PC-3 (cell line): ENCODE measurements around the gene FRK. TPM values are rescaled to one million over a fixed set of nuclear protein-coding genes. Genes with fewer than 3 reads are reported as not detected.

Experiments used
- ATAC-seq: fragments of 200-7000 bp; cut with Tn5 transposase; 2 replicates; pipeline ENCODE4 v1.9.1; 2020; ENCODE audit warnings: mild to moderate bottlenecking, moderate library complexity
- BruUV-seq: library from RNA; stranded (reverse); fragments of 400-500 nt; replicated peaks from 2 replicates; lab custom pipeline; 2021; lab: Mats Ljungman, UMichigan
- CTCF ChIA-PET: fragments of 300-600 bp; sonication (Branson Sonifier 250); formaldehyde crosslinking; loops from one replicate; lab custom pipeline; 2022; ENCODE audit warnings: antibody characterized with exemption; lab: Charles Lee
- POLR2A ChIA-PET: fragments of 300-600 bp; sonication (Branson Sonifier 250); formaldehyde crosslinking; loops from one replicate; lab custom pipeline; 2022; ENCODE audit warnings: antibody characterized with exemption; ENCODE audit not compliant: unreplicated experiment; lab: Charles Lee
- DNase-seq: peaks from one replicate; pipeline ENCODE4 v3.0.0-alpha.2; 2015
- H2AFZ ChIP-seq: fragments of 300-600 bp; sonication (generic); 2 replicates; pipeline ENCODE4 v1.6.0; 2016; ENCODE audit warnings: antibody characterized with exemption, low read length
- H3F3A ChIP-seq: fragments of 300-600 bp; sonication (generic); one replicate; pipeline ENCODE4 v1.6.0; 2017; ENCODE audit warnings: antibody characterized with exemption, low read length, control low read depth, mild to moderate bottlenecking; ENCODE audit not compliant: unreplicated experiment
- H3K27ac ChIP-seq: fragments of 300-600 bp; sonication (generic); 2 replicates; pipeline ENCODE4 v1.5.1; 2016; ENCODE audit warnings: mild to moderate bottlenecking, low read length
- H3K27me3 ChIP-seq: fragments of 300-600 bp; sonication (generic); 2 replicates; pipeline ENCODE4 v1.6.1; 2016; ENCODE audit warnings: low read length, mixed read lengths
- H3K36me3 ChIP-seq: fragments of 300-600 bp; sonication (generic); 2 replicates; pipeline ENCODE4 v1.6.1; 2016; ENCODE audit warnings: low read depth, mixed run types, low read length, mixed read lengths
- H3K4me1 ChIP-seq: fragments of 300-600 bp; sonication (generic); 2 replicates; pipeline ENCODE4 v1.5.1; 2016; ENCODE audit warnings: low read length; ENCODE audit not compliant: insufficient read depth
- H3K4me2 ChIP-seq: fragments of 300-600 bp; sonication (generic); 2 replicates; pipeline ENCODE4 v1.6.0; 2016; ENCODE audit warnings: low read length
- H3K4me3 ChIP-seq: fragments of 300-600 bp; sonication (generic); 2 replicates; pipeline ENCODE4 v1.5.1; 2016; ENCODE audit warnings: mild to moderate bottlenecking, low read length, mixed read lengths
- H3K79me2 ChIP-seq: fragments of 300-600 bp; sonication (generic); 2 replicates; pipeline ENCODE4 v1.6.1; 2017; ENCODE audit warnings: low read length, mixed read lengths
- H3K9ac ChIP-seq: fragments of 300-600 bp; sonication (generic); 2 replicates; pipeline ENCODE4 v1.6.0; 2016; ENCODE audit warnings: mild to moderate bottlenecking, low read length
- H3K9me2 ChIP-seq: fragments of 300-600 bp; sonication (generic); replicated peaks from 2 replicates; pipeline ENCODE4 v1.6.1; 2016; ENCODE audit warnings: mixed run types, low read length, mixed read lengths
- H3K9me3 ChIP-seq: fragments of 300-600 bp; sonication (generic); 2 replicates; pipeline ENCODE4 v1.6.1; 2016; ENCODE audit warnings: low read length, mixed read lengths
- H4K20me1 ChIP-seq: fragments of 300-600 bp; sonication (generic); 2 replicates; pipeline ENCODE4 v1.6.1; 2016; ENCODE audit warnings: low read length, mixed read lengths
- EZH2 ChIP-seq: fragments of 300-600 bp; sonication (generic); IDR thresholded peaks from one replicate; pipeline ENCODE4 v1.6.1; 2017; ENCODE audit warnings: antibody characterized with exemption, mild to moderate bottlenecking, low read length; ENCODE audit not compliant: unreplicated experiment
- EZH2phosphoT487 ChIP-seq: fragments of 300-600 bp; sonication (generic); IDR thresholded peaks from 2 replicates; pipeline ENCODE4 v1.6.1; 2018; ENCODE audit warnings: mild to moderate bottlenecking, antibody characterized with exemption, low read length, borderline replicate concordance
- intact Hi-C: fragments of 100-400 bp; cut with micrococcal nuclease; formaldehyde crosslinking; loops from 2 replicates; pipeline ENCODE4 v1.9.0; 2023
- total RNA-seq: library from RNA; depleted of rRNA; stranded (reverse); fragments of >200 nt; gene quantifications from 2 replicates; pipeline ENCODE4 v1.2.3, GENCODE V29; 2014
- TF ChIP-seq, protein P1 (sequence below): fragments of 300-600 bp; sonication (generic); conservative IDR thresholded peaks from 2 replicates; pipeline ENCODE4 v1.5.1; 2017; ENCODE audit warnings: antibody characterized with exemption, low read depth, mild to moderate bottlenecking, low read length

The FRK gene
- total RNA-seq, 1 experiment from 2014 or later, result 0.66 TPM

DNA sequence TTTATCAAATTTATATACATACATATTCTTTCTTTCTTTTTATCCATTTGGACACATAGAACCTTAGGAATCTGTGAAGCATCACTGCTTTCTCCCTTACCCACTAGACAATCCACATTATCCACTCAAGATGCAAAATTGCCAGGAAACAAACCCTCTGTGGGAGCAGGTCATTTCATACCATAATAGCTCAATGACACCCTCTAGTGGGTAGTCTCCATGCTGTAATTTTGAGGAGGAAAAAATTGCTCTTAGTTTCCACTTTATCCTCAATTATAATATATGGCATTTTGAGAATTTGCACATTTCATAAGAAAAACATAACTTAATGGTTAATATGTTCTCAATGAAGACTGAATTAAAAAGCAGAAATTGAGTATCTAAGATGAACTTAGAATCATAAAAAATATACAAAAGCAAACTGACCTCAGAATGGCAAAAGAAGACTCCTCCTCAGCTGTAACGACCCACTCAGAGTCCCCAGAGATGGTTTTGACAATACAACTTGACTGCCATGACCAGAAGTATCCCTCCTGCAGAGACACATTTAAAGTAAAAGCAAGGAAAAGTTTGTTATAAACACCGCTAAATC, 164.1 kb downstream of the FRK start:
- intact Hi-C loops, result loop anchor here (1.0 to 10.0 kb wide), 4 partner anchors 1148 to 1902 kb away; partner anchors contain the start of gene HS3ST5
- BruUV-seq, result no TSS peak
- Histone ChIP-seq H4K20me1 (no peaks in the 10 kb centered on the region), H3K27ac (no peak overlapping the region), H3K79me2 (no peaks in the 10 kb centered on the region), H3K9ac (no peak overlapping the region), H3K4me3 (no peak overlapping the region), H3K27me3 (no peaks in the 10 kb centered on the region), H3K4me2 (no peak overlapping the region), H3F3A (no peaks in the 10 kb centered on the region), H3K9me3 (no peaks in the 10 kb centered on the region), H2AFZ (no peak overlapping the region), H3K36me3 (no peaks in the 10 kb centered on the region; the same call in 1 of the 2 replicates), H3K9me2 (no peaks in the 10 kb centered on the region), H3K4me1 (peaks cover 11% of the 10 kb centered on the region)
- TF ChIP-seq, protein P1, sequence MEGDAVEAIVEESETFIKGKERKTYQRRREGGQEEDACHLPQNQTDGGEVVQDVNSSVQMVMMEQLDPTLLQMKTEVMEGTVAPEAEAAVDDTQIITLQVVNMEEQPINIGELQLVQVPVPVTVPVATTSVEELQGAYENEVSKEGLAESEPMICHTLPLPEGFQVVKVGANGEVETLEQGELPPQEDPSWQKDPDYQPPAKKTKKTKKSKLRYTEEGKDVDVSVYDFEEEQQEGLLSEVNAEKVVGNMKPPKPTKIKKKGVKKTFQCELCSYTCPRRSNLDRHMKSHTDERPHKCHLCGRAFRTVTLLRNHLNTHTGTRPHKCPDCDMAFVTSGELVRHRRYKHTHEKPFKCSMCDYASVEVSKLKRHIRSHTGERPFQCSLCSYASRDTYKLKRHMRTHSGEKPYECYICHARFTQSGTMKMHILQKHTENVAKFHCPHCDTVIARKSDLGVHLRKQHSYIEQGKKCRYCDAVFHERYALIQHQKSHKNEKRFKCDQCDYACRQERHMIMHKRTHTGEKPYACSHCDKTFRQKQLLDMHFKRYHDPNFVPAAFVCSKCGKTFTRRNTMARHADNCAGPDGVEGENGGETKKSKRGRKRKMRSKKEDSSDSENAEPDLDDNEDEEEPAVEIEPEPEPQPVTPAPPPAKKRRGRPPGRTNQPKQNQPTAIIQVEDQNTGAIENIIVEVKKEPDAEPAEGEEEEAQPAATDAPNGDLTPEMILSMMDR, result peak; percentile 88
- no peak for TF ChIP-seq EZH2
- TF ChIP-seq EZH2phosphoT487, result no peak
- 0 out of 2 replicates have a peak, but pooled peaks have one; percentile 24 for ATAC-seq
- peak; percentile 62 for DNase-seq
- ChIA-PET POLR2A (interaction anchor here (0.7 kb wide), 1 partner anchor 1555 kb away, joined by 4 read pairs; no protein-coding TSS in a partner anchor), CTCF (no interaction called here)

DNA sequence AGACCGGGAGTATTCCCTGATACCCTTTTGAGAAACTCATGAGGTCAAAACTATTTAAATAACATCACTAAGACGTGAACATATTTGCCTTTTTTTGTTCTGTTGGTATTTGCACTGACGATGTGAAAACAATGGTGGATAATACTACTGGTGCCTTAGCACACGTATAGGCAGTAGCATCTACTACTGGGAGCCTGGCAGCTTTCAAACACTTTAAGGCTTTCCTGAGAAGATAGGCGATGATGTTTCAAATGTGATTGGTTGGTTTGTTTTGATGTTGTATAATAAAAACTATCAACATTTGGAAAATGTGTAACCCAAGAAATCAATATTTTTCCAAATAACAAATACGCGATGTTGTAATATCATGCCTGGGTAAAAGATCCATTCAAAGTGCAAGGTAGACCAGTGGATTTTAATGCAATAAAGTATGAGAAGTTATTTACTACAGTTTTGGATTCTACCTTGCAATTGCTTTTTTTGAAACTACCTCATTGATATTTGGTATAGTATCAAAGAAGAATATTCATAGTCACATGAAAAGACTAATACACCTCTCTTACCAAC, 166.2 kb downstream of the FRK start:
- ATAC-seq (no peak), DNase-seq (no peak)
- Histone ChIP-seq H3K4me2 (no peak overlapping the region), H3K9me2 (no peaks in the 10 kb centered on the region), H2AFZ (no peak overlapping the region), H3K4me3 (no peak overlapping the region), H3F3A (no peaks in the 10 kb centered on the region), H3K36me3 (no peaks in the 10 kb centered on the region; the same call in 1 of the 2 replicates), H3K4me1 (peaks cover 24% of the 10 kb centered on the region), H3K27ac (no peak overlapping the region), H4K20me1 (no peaks in the 10 kb centered on the region), H3K27me3 (no peaks in the 10 kb centered on the region), H3K9ac (no peak overlapping the region), H3K79me2 (no peaks in the 10 kb centered on the region), H3K9me3 (no peaks in the 10 kb centered on the region)
- POLR2A ChIA-PET, result no interaction called here
- BruUV-seq, result no TSS peak
- CTCF ChIA-PET, result no interaction called here
- TF ChIP-seq EZH2phosphoT487, result no peak
- TF ChIP-seq, protein P1, result no peak
- TF ChIP-seq EZH2, result no peak
- intact Hi-C loops, result loop anchor here (10.0 kb wide), 2 partner anchors 1550 to 1900 kb away; partner anchors contain the start of gene HS3ST5

DNA sequence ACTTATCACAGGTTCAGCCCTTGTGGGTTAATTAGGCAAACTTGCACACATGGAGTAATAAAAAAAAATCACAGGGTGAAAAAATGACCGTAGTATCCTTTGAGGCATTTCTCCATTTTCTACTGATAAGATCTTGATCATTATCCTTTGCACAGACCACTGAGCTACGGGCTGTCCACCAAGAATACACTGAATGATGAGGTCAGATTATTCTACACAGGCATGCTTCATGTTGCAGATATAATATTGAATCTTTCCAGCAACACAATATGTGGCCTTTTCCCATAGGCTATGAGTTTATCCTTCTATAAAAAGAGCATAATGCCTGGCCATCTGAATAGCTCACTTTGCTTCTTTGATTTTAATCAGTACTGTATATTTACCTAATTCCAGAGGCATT, 168.9 kb downstream of the FRK start:
- Histone ChIP-seq H3K9ac (peak overlapping the region; percentile 30; the same call in 1 of the 2 replicates), H3K4me3 (no peak overlapping the region), H4K20me1 (no peaks in the 10 kb centered on the region), H3K4me2 (peak overlapping the region; percentile 77), H3K27me3 (no peaks in the 10 kb centered on the region), H3K9me3 (no peaks in the 10 kb centered on the region), H3K36me3 (no peaks in the 10 kb centered on the region; the same call in 1 of the 2 replicates), H3K79me2 (no peaks in the 10 kb centered on the region), H3K9me2 (no peaks in the 10 kb centered on the region), H3K27ac (peak overlapping the region; percentile 81), H2AFZ (no peak overlapping the region), H3K4me1 (peaks cover 24% of the 10 kb centered on the region), H3F3A (no peaks in the 10 kb centered on the region)
- BruUV-seq, result no TSS peak
- intact Hi-C loops, result loop anchor here (10.0 kb wide), 2 partner anchors 1547 to 1897 kb away; partner anchors contain the start of gene HS3ST5
- no peak for TF ChIP-seq EZH2phosphoT487
- TF ChIP-seq, protein P1, result no peak
- TF ChIP-seq EZH2, result no peak
- ChIA-PET CTCF (no interaction called here), POLR2A (no interaction called here)
- no peak for ATAC-seq
- DNase-seq, result peak; percentile 12
